Epithelial cell of esophagus (primary cell): ENCODE results near the gene PTPRM.

Source experiments
- DNase-seq: peaks from one replicate; pipeline ENCODE4 v3.0.0; 2010; ENCODE audit warnings: low read depth
- H3K4me3 ChIP-seq: 2 replicates; pipeline ENCODE4 v1.5.1; 2011; ENCODE audit warnings: mild to moderate bottlenecking, low read length, control low read depth
- TF ChIP-seq, protein P1 (sequence below): IDR thresholded peaks from 2 replicates; pipeline ENCODE4 v1.5.1; 2011; ENCODE audit warnings: low read depth, mild to moderate bottlenecking, low read length, control low read depth, inconsistent platforms; ENCODE audit not compliant: insufficient read depth; ENCODE audit errors: missing control alignments

Gene PTPRM

DNA sequence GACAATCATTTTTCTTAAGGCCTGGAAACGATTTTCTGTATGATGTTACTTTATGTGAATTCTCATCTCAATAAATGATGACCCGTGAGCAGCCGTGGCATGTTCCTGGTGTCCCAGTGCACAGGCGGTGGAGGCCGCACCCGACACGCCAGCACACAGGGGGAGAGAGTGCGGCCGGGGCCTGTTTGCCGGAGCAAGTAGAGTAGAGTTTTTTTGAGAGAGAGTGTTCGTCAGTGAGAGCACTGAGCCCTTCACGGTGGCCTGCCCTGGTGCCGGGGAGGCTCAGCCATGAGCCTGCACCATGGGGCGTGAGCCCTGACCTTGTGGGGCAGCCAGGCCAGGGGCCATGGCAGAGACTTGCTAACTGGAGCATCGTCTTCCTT is 839.7 kb downstream of the PTPRM start:
- H3K4me3 ChIP-seq, result no peak overlapping the region
- no peak for DNase-seq
- TF ChIP-seq, protein P1, sequence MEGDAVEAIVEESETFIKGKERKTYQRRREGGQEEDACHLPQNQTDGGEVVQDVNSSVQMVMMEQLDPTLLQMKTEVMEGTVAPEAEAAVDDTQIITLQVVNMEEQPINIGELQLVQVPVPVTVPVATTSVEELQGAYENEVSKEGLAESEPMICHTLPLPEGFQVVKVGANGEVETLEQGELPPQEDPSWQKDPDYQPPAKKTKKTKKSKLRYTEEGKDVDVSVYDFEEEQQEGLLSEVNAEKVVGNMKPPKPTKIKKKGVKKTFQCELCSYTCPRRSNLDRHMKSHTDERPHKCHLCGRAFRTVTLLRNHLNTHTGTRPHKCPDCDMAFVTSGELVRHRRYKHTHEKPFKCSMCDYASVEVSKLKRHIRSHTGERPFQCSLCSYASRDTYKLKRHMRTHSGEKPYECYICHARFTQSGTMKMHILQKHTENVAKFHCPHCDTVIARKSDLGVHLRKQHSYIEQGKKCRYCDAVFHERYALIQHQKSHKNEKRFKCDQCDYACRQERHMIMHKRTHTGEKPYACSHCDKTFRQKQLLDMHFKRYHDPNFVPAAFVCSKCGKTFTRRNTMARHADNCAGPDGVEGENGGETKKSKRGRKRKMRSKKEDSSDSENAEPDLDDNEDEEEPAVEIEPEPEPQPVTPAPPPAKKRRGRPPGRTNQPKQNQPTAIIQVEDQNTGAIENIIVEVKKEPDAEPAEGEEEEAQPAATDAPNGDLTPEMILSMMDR, result no peak

GRCh38 chr18:8409151-8409550 is 842.0 kb downstream of the PTPRM start:
- TF ChIP-seq, protein P1, result no peak
- DNase-seq, result no peak
- H3K4me3 ChIP-seq, result no peak overlapping the region

DNA sequence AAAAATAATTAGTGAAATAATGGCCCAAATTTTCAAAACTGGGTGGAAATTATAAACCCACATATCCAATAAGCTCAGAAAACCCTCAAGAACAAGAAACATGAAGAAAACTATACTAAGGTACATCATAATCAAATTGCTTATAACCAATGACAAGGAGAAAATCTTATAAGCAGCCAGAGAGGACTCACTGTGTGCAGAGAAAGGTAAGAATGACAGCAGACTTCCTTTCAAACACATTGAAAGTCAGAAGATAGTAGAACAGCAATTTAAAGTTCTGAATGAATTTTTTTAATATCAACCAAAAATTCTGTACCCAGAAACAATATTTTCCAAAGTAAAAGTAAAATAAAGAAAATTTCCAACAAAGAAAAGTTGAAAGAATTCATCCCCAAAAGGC is 844.4 kb downstream of the PTPRM start:
- TF ChIP-seq, protein P1, result no peak
- no peak overlapping the region for H3K4me3 ChIP-seq
- DNase-seq, result no peak

DNA sequence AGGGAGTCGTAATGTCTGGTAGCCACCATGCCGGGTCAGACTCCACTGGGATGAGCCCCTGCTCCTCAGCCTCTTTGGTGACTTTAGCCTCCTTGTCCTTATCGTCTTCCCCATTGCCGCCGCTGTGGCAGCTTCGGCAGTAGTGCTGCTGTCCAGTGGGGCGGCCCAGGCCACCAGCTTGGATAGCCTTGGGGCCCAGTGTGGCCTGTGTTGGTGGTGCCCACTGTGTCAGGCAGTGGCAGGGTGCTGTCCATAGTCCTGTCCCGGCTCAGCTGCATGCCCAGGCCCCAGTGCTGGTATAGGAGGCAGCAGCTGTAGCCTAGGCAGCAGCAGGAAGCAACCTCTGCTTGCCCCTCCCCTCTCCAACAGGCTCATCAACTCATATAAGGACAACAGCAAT is 845.0 kb downstream of the PTPRM start:
- TF ChIP-seq, protein P1, result no peak
- no peak overlapping the region for H3K4me3 ChIP-seq
- DNase-seq, result no peak

DNA sequence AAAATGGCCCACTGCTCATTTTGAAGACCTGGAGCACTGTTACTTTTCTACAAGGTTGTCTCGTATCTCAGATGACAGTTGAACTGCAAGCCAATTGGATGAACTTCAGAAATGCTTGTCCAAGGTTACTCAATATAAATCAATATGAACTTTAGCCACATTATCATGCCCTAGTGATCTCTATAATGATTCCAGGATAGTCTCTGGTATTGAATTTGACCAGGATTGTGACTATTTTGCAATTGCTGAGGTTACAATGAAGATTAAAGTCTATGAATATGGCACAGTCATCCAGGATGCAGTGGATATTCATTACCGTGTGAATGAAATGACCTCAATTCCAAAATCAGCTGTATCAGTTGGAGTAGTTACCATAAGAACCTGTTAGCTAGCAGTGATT is 846.1 kb downstream of the PTPRM start:
- no peak overlapping the region for H3K4me3 ChIP-seq
- no peak for DNase-seq
- TF ChIP-seq, protein P1, result no peak

DNA sequence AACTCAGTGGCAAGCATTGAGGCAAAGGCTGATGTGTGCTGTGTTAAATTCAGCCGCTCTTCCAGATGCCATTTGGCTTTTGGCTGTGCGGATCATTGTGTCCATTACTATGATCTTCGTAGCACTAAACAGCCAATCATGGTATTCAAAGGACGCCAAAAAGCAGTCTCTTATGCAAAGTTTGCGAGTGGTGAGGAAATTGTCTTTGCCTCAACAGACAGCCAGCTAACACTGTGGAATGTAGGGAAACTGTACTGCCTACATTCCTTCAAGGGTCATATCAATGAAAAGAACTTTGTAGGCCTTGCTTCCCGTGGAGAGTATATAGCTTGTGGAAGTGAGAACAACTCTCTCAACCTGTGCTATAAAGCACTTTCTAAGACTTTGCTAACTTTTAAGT is 846.6 kb downstream of the PTPRM start:
- peak; percentile 36 for DNase-seq
- TF ChIP-seq, protein P1, result no peak
- H3K4me3 ChIP-seq, result no peak overlapping the region

DNA sequence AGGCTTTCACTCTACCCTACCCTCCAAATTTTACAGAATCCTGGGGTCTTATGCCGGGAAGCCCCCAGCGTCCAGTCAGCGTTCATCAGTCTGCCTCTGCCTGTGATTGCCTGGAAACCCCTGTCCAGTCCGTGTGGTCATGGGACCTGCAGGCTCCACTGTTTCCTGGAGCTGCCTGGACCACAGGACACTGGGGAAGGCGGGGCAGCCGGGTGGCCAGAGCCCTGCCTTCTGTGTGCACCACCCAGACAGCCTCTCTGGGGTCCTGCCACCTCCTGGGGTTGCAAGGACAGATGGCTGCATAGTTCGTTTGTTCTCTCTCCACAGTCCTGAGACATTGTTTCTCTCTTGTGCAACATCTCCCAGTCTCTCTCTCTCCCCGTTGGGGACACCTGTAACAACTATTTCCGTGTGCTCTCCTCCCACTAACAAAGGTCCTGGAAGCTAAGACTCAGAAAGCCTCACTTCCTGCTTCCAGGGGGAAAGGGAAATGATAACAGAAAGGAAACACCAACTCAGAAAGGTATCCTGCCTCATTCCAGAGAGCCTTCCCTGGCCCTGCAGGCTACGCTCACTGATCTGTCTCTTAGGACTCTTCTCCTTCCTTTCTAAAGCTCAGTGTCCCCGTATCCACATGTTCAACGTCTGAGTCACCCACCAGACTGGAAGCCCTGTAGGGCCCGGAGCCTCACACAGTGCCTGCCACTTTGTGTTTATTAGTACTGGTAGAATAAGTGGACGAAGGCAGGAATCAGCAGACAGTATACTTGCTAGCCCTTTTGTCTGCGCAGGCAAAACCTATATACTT is 849.3 kb downstream of the PTPRM start:
- H3K4me3 ChIP-seq, result no peak overlapping the region
- TF ChIP-seq, protein P1, result no peak
- DNase-seq, result peak; percentile 29
